ENCODE measurements around the gene CCDC170. TPM values are rescaled to one million over a fixed set of nuclear protein-coding genes. Genes with fewer than 3 reads are reported as not detected.

Gene CCDC170
- polyA plus RNA-seq, 1 of the 3 experiments (the other 2 are of a cell fraction): not detected

DNA sequence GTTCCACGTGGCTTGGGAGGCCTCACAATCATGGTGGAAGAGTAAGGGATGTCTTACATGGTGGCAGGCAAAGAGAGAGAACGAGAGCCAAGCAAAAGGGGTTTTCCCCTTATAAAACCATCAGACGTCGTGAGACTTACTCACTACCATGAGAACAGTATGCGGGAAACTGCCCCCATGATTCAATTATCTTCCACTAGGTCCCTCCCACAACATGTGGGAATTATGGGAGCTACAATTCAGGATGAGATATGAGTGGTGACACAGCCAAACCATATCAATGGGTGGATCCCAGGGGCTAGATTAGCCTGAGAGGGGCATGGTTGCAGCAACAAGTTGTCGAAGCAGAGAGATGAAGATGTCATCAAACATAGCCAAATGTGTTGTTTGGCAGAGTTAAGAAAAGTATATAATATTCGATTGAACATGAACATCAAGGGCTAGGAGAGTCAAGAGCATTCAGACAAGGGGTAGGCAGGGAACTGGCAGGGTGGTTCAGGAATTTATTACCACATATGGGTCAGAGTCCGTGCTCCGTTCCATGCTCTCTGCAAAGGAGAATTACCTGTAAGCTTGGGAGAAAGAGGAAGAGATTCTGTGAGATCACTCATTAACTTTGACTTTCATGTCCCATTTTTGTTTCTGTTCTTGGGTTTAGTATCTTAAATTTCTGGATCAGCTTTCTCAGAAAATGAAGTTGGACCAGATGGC, 98.8 kb downstream of the CCDC170 start:
- ChIA-PET CTCF (interaction anchor here (1.2 to 1.6 kb wide), 2 partner anchors 13 to 172 kb away, joined by 3 to 4 read pairs; no protein-coding TSS in a partner anchor), POLR2A (no interaction called here)
- no peak for DNase-seq
- Histone ChIP-seq H3K27ac (ENCODE audit: low read depth in 2 of 2, low read length in 1 of 2) (no peak overlapping the region), H3K9ac (no peak overlapping the region), H3K27me3 (ENCODE audit: insufficient read depth) (no peaks in the 10 kb centered on the region), H3K4me3 (ENCODE audit: low read depth in 2 of 2, low read length in 1 of 2) (no peak overlapping the region), H3F3A (replicated peaks; ENCODE audit: insufficient read depth) (no peaks in the 10 kb centered on the region), H4K20me1 (ENCODE audit: insufficient read depth) (no peaks in the 10 kb centered on the region), H3K36me3 (replicated peaks in 1 of 2; ENCODE audit: control insufficient read depth in 1 of 2, insufficient read depth in 2 of 2, low read length in 1 of 2) (no peaks in the 10 kb centered on the region), H3K4me2 (no peak overlapping the region), H2AFZ (ENCODE audit: low read depth) (no peak overlapping the region), H3K79me2 (ENCODE audit: insufficient read depth) (no peaks in the 10 kb centered on the region), H3K9me2 (no peaks in the 10 kb centered on the region), H3K9me3 (no peaks in the 10 kb centered on the region), H3K4me1 (ENCODE audit: control insufficient read depth in 1 of 2, insufficient read depth in 2 of 2, low read depth in 1 of 2, low read length in 1 of 2) (no peaks in the 10 kb centered on the region)
- TF ChIP-seq REST (IDR thresholded peaks at IDR 0.05; ENCODE audit: low read depth, low read length): no peak
- no peak for TF ChIP-seq EZH2phosphoT487 (IDR thresholded peaks at IDR 0.05; ENCODE audit: borderline replicate concordance, low read depth)
- TF ChIP-seq MXI1 (IDR thresholded peaks at IDR 0.05; ENCODE audit: low read depth, low read length): no peak
- no peak for TF ChIP-seq GABPA (IDR thresholded peaks at IDR 0.05; ENCODE audit: low read depth)
- no peak for TF ChIP-seq TAF1 (IDR thresholded peaks at IDR 0.05; ENCODE audit: borderline replicate concordance, low read depth, low read length)
- no peak for TF ChIP-seq TCF12 (IDR thresholded peaks at IDR 0.05)
- no peak for TF ChIP-seq GATA2 (CRISPR knock-in tag; IDR thresholded peaks at IDR 0.05)
- TF ChIP-seq POLR2AphosphoS5 (IDR thresholded peaks at IDR 0.05; ENCODE audit: low read depth, low read length): no peak
- TF ChIP-seq RAD21 (IDR thresholded peaks at IDR 0.05; ENCODE audit: low read length): no peak
- no peak for TF ChIP-seq RXRA (IDR thresholded peaks at IDR 0.05; ENCODE audit: borderline replicate concordance, low read depth)
- no peak for TF ChIP-seq YY1 (IDR thresholded peaks at IDR 0.05; ENCODE audit: low read depth)
- TF ChIP-seq, protein P1, sequence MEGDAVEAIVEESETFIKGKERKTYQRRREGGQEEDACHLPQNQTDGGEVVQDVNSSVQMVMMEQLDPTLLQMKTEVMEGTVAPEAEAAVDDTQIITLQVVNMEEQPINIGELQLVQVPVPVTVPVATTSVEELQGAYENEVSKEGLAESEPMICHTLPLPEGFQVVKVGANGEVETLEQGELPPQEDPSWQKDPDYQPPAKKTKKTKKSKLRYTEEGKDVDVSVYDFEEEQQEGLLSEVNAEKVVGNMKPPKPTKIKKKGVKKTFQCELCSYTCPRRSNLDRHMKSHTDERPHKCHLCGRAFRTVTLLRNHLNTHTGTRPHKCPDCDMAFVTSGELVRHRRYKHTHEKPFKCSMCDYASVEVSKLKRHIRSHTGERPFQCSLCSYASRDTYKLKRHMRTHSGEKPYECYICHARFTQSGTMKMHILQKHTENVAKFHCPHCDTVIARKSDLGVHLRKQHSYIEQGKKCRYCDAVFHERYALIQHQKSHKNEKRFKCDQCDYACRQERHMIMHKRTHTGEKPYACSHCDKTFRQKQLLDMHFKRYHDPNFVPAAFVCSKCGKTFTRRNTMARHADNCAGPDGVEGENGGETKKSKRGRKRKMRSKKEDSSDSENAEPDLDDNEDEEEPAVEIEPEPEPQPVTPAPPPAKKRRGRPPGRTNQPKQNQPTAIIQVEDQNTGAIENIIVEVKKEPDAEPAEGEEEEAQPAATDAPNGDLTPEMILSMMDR (IDR thresholded peaks at IDR 0.05): no peak
- TF ChIP-seq ZBTB33 (IDR thresholded peaks at IDR 0.05; ENCODE audit: borderline replicate concordance, low read depth): no peak
- TF ChIP-seq, protein P2, sequence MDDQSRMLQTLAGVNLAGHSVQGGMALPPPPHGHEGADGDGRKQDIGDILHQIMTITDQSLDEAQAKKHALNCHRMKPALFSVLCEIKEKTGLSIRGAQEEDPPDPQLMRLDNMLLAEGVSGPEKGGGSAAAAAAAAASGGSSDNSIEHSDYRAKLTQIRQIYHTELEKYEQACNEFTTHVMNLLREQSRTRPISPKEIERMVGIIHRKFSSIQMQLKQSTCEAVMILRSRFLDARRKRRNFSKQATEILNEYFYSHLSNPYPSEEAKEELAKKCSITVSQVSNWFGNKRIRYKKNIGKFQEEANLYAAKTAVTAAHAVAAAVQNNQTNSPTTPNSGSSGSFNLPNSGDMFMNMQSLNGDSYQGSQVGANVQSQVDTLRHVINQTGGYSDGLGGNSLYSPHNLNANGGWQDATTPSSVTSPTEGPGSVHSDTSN (IDR thresholded peaks at IDR 0.05): no peak
- TF ChIP-seq FOSL2 (IDR thresholded peaks at IDR 0.05; ENCODE audit: borderline replicate concordance, low read depth): no peak
- no peak for TF ChIP-seq JUND (IDR thresholded peaks at IDR 0.05)
- TF ChIP-seq MEF2A (IDR thresholded peaks at IDR 0.05; ENCODE audit: borderline replicate concordance, low read depth): no peak
- 13% methylated on average over 9 of the region's 9 CpGs for WGBS (ENCODE audit: low lambda C conversion rate)
